NT2/D1 (cell line): ENCODE results near the gene SLC2A6.

Experiments used
- SUZ12 ChIP-seq: IDR thresholded peaks from 2 replicates; pipeline ENCODE4 v1.6.1; 2011; ENCODE audit not compliant: insufficient read length, insufficient read depth; ENCODE audit errors: extremely low read depth
- YY1 ChIP-seq: IDR thresholded peaks from 2 replicates; pipeline ENCODE4 v1.6.1; 2011; ENCODE audit not compliant: insufficient read length, insufficient read depth
- ZNF274 ChIP-seq: IDR thresholded peaks from 2 replicates; pipeline ENCODE4 v1.6.1; 2011; ENCODE audit warnings: mild to moderate bottlenecking, low read depth, low read length

DNA sequence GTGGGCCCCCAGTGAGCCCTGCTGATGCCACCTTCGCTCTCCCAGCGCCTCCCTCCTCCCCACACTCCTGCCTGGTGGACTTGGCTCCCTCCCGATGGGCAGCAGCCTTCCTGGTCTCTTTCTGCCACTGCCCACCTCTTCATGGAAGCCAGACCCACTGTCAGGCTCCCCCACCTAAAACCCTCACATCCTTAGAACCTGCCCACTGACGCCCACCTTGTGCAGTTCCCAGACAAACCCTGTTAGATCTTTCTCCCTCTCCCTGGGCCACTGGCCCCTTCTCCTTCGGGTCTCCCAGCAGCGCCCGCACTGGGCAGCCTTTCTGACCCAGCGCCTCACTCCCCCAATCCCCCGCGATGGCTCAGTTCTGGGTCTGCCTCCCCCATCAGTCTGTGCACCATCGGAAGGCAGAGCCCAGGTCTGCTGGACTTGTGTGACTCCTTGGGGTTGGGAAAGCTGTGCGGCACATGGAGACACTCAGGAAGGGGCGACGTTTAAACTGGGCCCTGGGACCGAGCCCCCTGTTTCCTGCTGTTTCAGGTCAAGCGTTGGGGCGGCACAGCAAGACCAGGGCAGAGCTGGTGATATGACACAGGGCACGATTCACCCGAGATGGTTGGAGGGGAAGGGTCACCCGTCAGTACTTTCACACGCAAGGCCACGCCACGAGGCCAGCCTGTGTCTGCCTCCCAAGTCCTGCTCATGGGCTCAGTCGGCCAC is 28.5 kb upstream of the SLC2A6 start:
- no peak for TF ChIP-seq YY1
- TF ChIP-seq SUZ12: no peak
- no peak for TF ChIP-seq ZNF274
